ENCODE measurements around the gene ERI3.

GRCh38 chr1:44259090-44259489 is 96.0 kb downstream of the ERI3 start:
- TF ChIP-seq TCF7L2 (IDR thresholded peaks at IDR 0.05; ENCODE audit: low read depth, low read length): no peak
- no peak for TF ChIP-seq CTCF (IDR thresholded peaks at IDR 0.05)
- TF ChIP-seq POLR2AphosphoS5 (IDR thresholded peaks at IDR 0.05; ENCODE audit: low read depth, low read length): no peak
